ENCODE data around the gene CYSTM1.

DNA sequence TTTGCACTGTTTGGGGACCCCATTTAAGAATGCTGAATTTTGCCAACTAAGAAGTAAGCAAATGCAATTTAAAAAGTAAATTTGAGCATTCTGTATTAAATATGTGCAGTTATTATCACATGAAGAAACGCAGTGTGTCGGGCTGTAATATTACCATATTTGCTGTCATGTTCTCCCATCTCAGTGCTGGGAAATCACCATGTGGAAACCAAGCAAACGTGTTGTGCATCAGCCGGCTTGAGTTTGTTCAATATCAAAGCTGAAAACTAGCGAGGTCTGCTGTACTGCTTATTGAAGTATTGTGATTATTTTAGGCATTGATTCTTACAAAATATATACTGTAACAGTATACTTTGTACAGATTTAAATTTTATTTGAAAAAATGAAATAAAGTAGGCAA lies 46.6 kb upstream of the CYSTM1 start:
- TF ChIP-seq, protein P1, sequence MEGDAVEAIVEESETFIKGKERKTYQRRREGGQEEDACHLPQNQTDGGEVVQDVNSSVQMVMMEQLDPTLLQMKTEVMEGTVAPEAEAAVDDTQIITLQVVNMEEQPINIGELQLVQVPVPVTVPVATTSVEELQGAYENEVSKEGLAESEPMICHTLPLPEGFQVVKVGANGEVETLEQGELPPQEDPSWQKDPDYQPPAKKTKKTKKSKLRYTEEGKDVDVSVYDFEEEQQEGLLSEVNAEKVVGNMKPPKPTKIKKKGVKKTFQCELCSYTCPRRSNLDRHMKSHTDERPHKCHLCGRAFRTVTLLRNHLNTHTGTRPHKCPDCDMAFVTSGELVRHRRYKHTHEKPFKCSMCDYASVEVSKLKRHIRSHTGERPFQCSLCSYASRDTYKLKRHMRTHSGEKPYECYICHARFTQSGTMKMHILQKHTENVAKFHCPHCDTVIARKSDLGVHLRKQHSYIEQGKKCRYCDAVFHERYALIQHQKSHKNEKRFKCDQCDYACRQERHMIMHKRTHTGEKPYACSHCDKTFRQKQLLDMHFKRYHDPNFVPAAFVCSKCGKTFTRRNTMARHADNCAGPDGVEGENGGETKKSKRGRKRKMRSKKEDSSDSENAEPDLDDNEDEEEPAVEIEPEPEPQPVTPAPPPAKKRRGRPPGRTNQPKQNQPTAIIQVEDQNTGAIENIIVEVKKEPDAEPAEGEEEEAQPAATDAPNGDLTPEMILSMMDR (IDR thresholded peaks at IDR 0.05), result no peak
- no peak for TF ChIP-seq POLR2A (IDR thresholded peaks at IDR 0.05)

Data from body of pancreas (tissue), 4 donors.